Brain microvascular endothelial cell (primary cell): ENCODE measurements around the gene LRRC18.

Source experiments
- DNase-seq: peaks from one replicate; pipeline ENCODE4 v3.0.0-alpha.2; 2020
- H3K27ac ChIP-seq: fragments of 250-450 bp; sonication (Bioruptor Pico); 2 replicates; pipeline ENCODE4 v1.5.1; 2020; ENCODE audit warnings: mild to moderate bottlenecking, moderate library complexity
- H3K27me3 ChIP-seq: fragments of 250-450 bp; sonication (Bioruptor Pico); replicated peaks from 2 replicates; pipeline ENCODE4 v1.5.1; 2020; ENCODE audit warnings: mild to moderate bottlenecking
- H3K36me3 ChIP-seq: fragments of 250-450 bp; sonication (Bioruptor Pico); replicated peaks from 2 replicates; pipeline ENCODE4 v1.5.1; 2020; ENCODE audit warnings: mild to moderate bottlenecking
- H3K4me3 ChIP-seq: 2 replicates; pipeline ENCODE4 v1.5.1; 2011; ENCODE audit warnings: low read depth, mild to moderate bottlenecking, control low read depth, low read length, moderate library complexity
- CTCF ChIP-seq: IDR thresholded peaks from 2 replicates; pipeline ENCODE4 v1.5.1; 2011; ENCODE audit warnings: low read depth, mild to moderate bottlenecking, moderate library complexity, low read length, control low read depth, inconsistent platforms; ENCODE audit errors: missing control alignments
- in situ Hi-C: cut with HindIII; loops from 2 replicates; pipeline ENCODE4 v1.10.0; 2017; ENCODE audit warnings: low sequenced_read_pairs, low pct_ligation_motif_present

The LRRC18 gene

GRCh38 chr10:48940372-48940771 lies 732 bp upstream of the LRRC18 start:
- in situ Hi-C loops: no loop called here
- no peak for TF ChIP-seq CTCF
- Histone ChIP-seq H3K4me3 (no peak overlapping the region), H3K27me3 (peaks cover 2% of the 10 kb centered on the region), H3K36me3 (no peaks in the 10 kb centered on the region), H3K27ac (no peak overlapping the region)
- DNase-seq: no peak

- no peak for DNase-seq
- H3K4me3 ChIP-seq: no peak overlapping the region
- in situ Hi-C loops: no loop called here
- H3K27ac ChIP-seq: no peak overlapping the region
- TF ChIP-seq CTCF: no peak
- no peaks in the 10 kb centered on the region for H3K36me3 ChIP-seq
- H3K27me3 ChIP-seq: peaks cover 2% of the 10 kb centered on the region
These were observed 577 bp downstream of the LRRC18 start for GRCh38 chr10:48938990-48939536.

- peaks cover 2% of the 10 kb centered on the region for H3K27me3 ChIP-seq
- H3K36me3 ChIP-seq: no peaks in the 10 kb centered on the region
- no peak overlapping the region for H3K4me3 ChIP-seq
- in situ Hi-C loops: no loop called here
- TF ChIP-seq CTCF: no peak
- no peak for DNase-seq
- no peak overlapping the region for H3K27ac ChIP-seq
These were observed 1.4 kb downstream of the LRRC18 start for GRCh38 chr10:48938281-48938680.

GRCh38 chr10:48937796-48938195 lies 1.8 kb downstream of the LRRC18 start:
- TF ChIP-seq CTCF: no peak
- Histone ChIP-seq H3K27me3 (peaks cover 2% of the 10 kb centered on the region), H3K4me3 (no peak overlapping the region), H3K36me3 (no peaks in the 10 kb centered on the region), H3K27ac (no peak overlapping the region)
- in situ Hi-C loops: no loop called here
- DNase-seq: no peak

GRCh38 chr10:48935577-48935976 lies 4.1 kb downstream of the LRRC18 start:
- Histone ChIP-seq H3K27me3 (no peaks in the 10 kb centered on the region), H3K27ac (no peak overlapping the region), H3K4me3 (no peak overlapping the region), H3K36me3 (no peaks in the 10 kb centered on the region)
- no peak for TF ChIP-seq CTCF
- in situ Hi-C loops: no loop called here
- DNase-seq: no peak

- Histone ChIP-seq H3K27me3 (no peaks in the 10 kb centered on the region), H3K27ac (no peak overlapping the region), H3K4me3 (no peak overlapping the region), H3K36me3 (no peaks in the 10 kb centered on the region)
- in situ Hi-C loops: no loop called here
- no peak for DNase-seq
- no peak for TF ChIP-seq CTCF
These were observed 4.8 kb downstream of the LRRC18 start for GRCh38 chr10:48934672-48935501.
